GM12878 (cell line): ENCODE results near the gene ANTXR2. TPM values are rescaled to one million over a fixed set of nuclear protein-coding genes. Genes with fewer than 3 reads are reported as not detected.

ENCODE experiments used
- ATAC-seq: fragments of 200-7000 bp; cut with Tn5 transposase; 3 replicates; pipeline ENCODE4 v1.9.1; 2020; ENCODE audit warnings: mild to moderate bottlenecking, moderate library complexity
- BruUV-seq: library from RNA; stranded (reverse); fragments of 400-500 nt; replicated peaks from 2 replicates; lab custom pipeline; 2021; lab: Mats Ljungman, UMichigan
- CTCF ChIA-PET: fragments of 300-600 bp; sonication (Branson Sonifier 250); formaldehyde crosslinking; extraction: SDS; loops from one replicate; lab custom pipeline; 2021; ENCODE audit warnings: inconsistent platforms; lab: Yijun Ruan, JAX
- POLR2A ChIA-PET: fragments of 350-600 bp; formaldehyde crosslinking; extraction: SDS; loops from one replicate; lab custom pipeline; 2021; ENCODE audit warnings: inconsistent platforms; lab: Charles Lee
- RAD21 ChIA-PET: fragments of 300-600 bp; sonication (Branson Sonifier 250); formaldehyde crosslinking; loops from one replicate; lab custom pipeline; 2023; ENCODE audit warnings: antibody characterized with exemption; ENCODE audit not compliant: unreplicated experiment; lab: Charles Lee
- SMC1A ChIA-PET: fragments of 300-600 bp; sonication (Branson Sonifier 250); formaldehyde crosslinking; loops from one replicate; lab custom pipeline; 2023; ENCODE audit not compliant: unreplicated experiment, uncharacterized antibody; lab: Charles Lee
- DNase-seq: peaks from one replicate; pipeline ENCODE4 v3.0.0-alpha.2; 2011; ENCODE audit warnings: low read depth, low spot score
- FAIRE-seq: peaks from 3 replicates; lab custom pipeline; 2011; peaks lifted over from hg19 to GRCh38; lab: Jason Lieb, UNC
- H2AFZ ChIP-seq: 2 replicates; pipeline ENCODE4 v1.6.0; 2011; ENCODE audit warnings: low read depth, low read length, control low read depth; ENCODE audit not compliant: control insufficient read depth
- H3K27ac ChIP-seq: 2 replicates; pipeline ENCODE4 v1.5.1; 2011; ENCODE audit warnings: control low read depth; ENCODE audit not compliant: control insufficient read depth, insufficient read depth
- H3K27me3 ChIP-seq, 2 experiments: replicated peaks in 1 of 2; 2 replicates each; pipeline versions ENCODE4 v1.6.0 to v1.6.1; 2011; ENCODE audit warnings: low read length in 1 of 2; ENCODE audit not compliant: control insufficient read depth in 2 of 2, insufficient read depth in 2 of 2
- H3K36me3 ChIP-seq, 2 experiments: 2 replicates each; pipeline ENCODE4 v1.5.1; 2011; ENCODE audit warnings: low read length in 1 of 2; ENCODE audit not compliant: control insufficient read depth in 2 of 2, insufficient read depth in 2 of 2
- H3K4me1 ChIP-seq: 2 replicates; pipeline ENCODE4 v1.6.1; 2011; ENCODE audit warnings: mild to moderate bottlenecking, low read length, moderate library complexity, mixed read lengths; ENCODE audit not compliant: control insufficient read depth, insufficient read depth
- H3K4me2 ChIP-seq: 2 replicates; pipeline ENCODE4 v1.6.0; 2011; ENCODE audit warnings: control low read depth; ENCODE audit not compliant: control insufficient read depth, insufficient read depth
- H3K4me3 ChIP-seq: fragments of 200-600 bp; sonication (generic); 2 replicates; pipeline ENCODE4 v1.5.1; 2016
- H3K79me2 ChIP-seq: 2 replicates; pipeline ENCODE4 v1.6.0; 2011; ENCODE audit warnings: low read length; ENCODE audit not compliant: control insufficient read depth, insufficient read depth
- H3K9ac ChIP-seq: 2 replicates; pipeline ENCODE4 v1.8.0; 2011; ENCODE audit warnings: low read length, control low read depth, mixed read lengths; ENCODE audit not compliant: control insufficient read depth, insufficient read depth
- H3K9me3 ChIP-seq: replicated peaks from 3 replicates; pipeline ENCODE4 v1.5.1; 2011; ENCODE audit warnings: mild to moderate bottlenecking, low read length; ENCODE audit not compliant: control insufficient read depth, insufficient read depth
- H4K20me1 ChIP-seq: 2 replicates; pipeline ENCODE4 v1.6.0; 2011; ENCODE audit not compliant: control insufficient read depth, insufficient read depth
- BMI1 ChIP-seq: fragments of 450-650 bp; IDR thresholded peaks from 2 replicates; pipeline ENCODE4 v1.6.1; 2016; ENCODE audit warnings: mild to moderate bottlenecking, moderate library complexity, borderline replicate concordance
- HCFC1 ChIP-seq: fragments of 150-350 bp; IDR thresholded peaks from 2 replicates; pipeline ENCODE4 v1.6.1; 2014; ENCODE audit warnings: low read length
- MTA2 ChIP-seq: fragments of 450-650 bp; IDR thresholded peaks from 2 replicates; pipeline ENCODE4 v1.6.1; 2016; ENCODE audit warnings: low read depth, mild to moderate bottlenecking, moderate library complexity
- NR2C1 ChIP-seq: fragments of 450-650 bp; IDR thresholded peaks from 2 replicates; pipeline ENCODE4 v1.6.1; 2017; ENCODE audit warnings: antibody characterized with exemption, mild to moderate bottlenecking, moderate library complexity
- RFX5 ChIP-seq: IDR thresholded peaks from 2 replicates; pipeline ENCODE4 v1.6.1; 2011; ENCODE audit warnings: low read depth, low read length, improper control_type of control experiment
- STAT1 ChIP-seq: fragments of 450-650 bp; conservative IDR thresholded peaks from 2 replicates; pipeline ENCODE4 v1.6.1; 2014; ENCODE audit warnings: antibody characterized with exemption, mild to moderate bottlenecking
- TCF7 ChIP-seq: IDR thresholded peaks from 2 replicates; pipeline ENCODE4 v1.6.1; 2014; ENCODE audit warnings: antibody characterized with exemption, borderline replicate concordance
- in situ Hi-C: fragments of 300-500 bp; cut with MboI; formaldehyde crosslinking; loops from 9 replicates; pipeline ENCODE4 v1.14.3; 2018; ENCODE audit warnings: mixed read lengths
- intact Hi-C: fragments of 100-400 bp; cut with micrococcal nuclease; formaldehyde crosslinking; loops from one replicate; pipeline ENCODE4 v1.14.2; 2022; ENCODE audit not compliant: unreplicated experiment
- polyA plus RNA-seq, 11 experiments: library from polyadenylated mRNA; depleted of rRNA in 4 of 11; unstranded in 6 of 11; stranded (reverse) in 5 of 11; fragments of >200 nt; fragmentation: Nextera tagmentation in 4 of 11; fragmentation: Illumina TruSeq in 1 of 11; extraction: Ambion mirVana in 4 of 11; extraction: Trizol in 1 of 11; gene quantifications; 1 replicate in 1 of 11; 2 replicates in 10 of 11; pipeline versions ENCODE4 v1.2.1 to v1.2.3, GENCODE V29; 2011 to 2016; ENCODE audit warnings: inconsistent platforms in 2 of 11, missing spikeins in 2 of 11, low read depth in 1 of 11
- total RNA-seq, 4 experiments: library from RNA; depleted of rRNA in 3 of 4; stranded (reverse); fragments of >200 nt in 3 of 4; fragmentation: Illumina TruSeq in 1 of 4; extraction: Trizol in 1 of 4; gene quantifications; 2 replicates each; pipeline versions ENCODE4 v1.2.1 to v1.2.3, GENCODE V29; 2013 to 2021
- TF ChIP-seq, protein P1 (sequence below): IDR thresholded peaks from 2 replicates; pipeline ENCODE4 v1.6.1; 2011; ENCODE audit warnings: mild to moderate bottlenecking, low read depth, low read length, moderate library complexity; ENCODE audit not compliant: insufficient replicate concordance

The ANTXR2 gene
- total and polyA plus RNA-seq, 10 of the 15 experiments (the other 5 are each of a cell fraction or from before 2014, with no cell fraction given): 1.4 to 8.9 (median 5.7) TPM

DNA sequence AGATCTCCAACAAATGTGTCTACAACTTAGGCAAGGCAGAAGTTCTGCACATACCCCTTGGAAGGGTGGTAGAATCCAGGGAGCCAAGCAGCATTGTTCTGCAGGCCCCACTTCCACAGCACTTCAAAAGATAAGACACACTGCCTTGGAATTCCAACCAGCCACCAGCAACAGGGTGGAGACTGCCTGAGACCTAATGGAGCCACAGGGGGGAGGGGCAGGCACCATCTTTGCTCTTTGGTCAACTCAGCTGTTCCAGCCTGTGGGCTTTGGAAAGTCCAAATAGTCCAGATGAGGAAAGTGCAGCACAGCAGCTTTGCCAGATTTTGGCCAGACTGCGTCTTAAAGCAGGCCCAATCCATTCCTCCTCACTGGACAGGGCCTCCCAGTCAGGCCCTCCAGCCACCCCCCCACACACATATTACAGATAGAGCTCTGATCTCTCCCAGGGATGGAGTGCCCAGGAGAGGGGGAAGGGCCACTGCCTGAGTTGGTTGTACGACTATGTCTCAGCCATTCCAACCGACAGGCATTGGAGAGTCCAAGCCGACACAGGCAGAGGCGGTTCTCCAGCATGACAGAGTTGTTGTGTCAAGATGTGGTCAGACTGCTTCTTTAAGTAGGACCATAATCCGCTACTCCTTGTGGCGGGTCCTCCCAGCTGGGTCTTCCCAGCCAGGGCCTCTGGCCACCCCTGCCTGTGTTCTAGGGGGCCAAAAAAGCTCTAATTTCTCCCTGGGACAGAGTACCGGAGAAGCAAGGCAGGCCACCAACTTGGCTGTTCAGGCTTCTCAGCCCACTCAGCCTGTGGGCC lies 42.5 kb upstream of the ANTXR2 start (continued):
- TF ChIP-seq, protein P1, sequence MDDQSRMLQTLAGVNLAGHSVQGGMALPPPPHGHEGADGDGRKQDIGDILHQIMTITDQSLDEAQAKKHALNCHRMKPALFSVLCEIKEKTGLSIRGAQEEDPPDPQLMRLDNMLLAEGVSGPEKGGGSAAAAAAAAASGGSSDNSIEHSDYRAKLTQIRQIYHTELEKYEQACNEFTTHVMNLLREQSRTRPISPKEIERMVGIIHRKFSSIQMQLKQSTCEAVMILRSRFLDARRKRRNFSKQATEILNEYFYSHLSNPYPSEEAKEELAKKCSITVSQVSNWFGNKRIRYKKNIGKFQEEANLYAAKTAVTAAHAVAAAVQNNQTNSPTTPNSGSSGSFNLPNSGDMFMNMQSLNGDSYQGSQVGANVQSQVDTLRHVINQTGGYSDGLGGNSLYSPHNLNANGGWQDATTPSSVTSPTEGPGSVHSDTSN: no peak
- no peak for TF ChIP-seq TCF7
- no peak for TF ChIP-seq NR2C1

DNA sequence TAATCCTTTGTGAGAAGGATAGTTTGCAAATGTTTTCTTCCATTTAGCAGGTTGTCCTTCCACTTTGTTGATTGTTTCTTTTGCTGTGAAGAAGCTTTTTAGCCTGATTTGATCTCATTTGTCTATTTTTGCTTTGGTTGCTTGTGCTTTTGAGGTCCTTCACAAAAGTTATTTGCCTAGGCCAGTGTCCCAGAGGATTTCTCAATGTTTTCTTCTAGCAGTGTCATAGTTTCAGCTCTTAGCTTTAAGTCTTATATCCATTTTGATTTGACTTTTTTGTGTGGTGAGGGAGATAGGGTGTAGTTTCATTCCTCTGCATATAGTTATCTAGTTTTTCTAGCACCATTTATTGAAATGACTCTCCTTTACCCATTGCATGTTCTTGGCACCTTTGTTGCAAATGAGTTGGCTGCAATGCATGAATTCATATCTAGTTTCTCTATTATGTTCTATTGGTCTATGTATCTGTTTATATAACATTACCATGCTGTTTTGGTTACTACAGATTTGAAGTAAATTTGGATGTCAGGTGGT lies 41.8 kb upstream of the ANTXR2 start:
- no peak overlapping the region for H3K27ac ChIP-seq
- DNase-seq (no peak), FAIRE-seq (no peak), ATAC-seq (no peak)
- H3K9ac ChIP-seq: no peak overlapping the region
- no peak overlapping the region for H3K4me3 ChIP-seq
- no peak overlapping the region for H3K4me2 ChIP-seq
- ChIA-PET CTCF (no interaction called here), RAD21 (no interaction called here), SMC1A (no interaction called here), POLR2A (no interaction called here)
- no peaks in the 10 kb centered on the region for H3K36me3 ChIP-seq
- no peaks in the 10 kb centered on the region for H4K20me1 ChIP-seq
- TF ChIP-seq MTA2 (no peak), STAT1 (no peak), HCFC1 (no peak), BMI1 (no peak), RFX5 (no peak)
- no peaks in the 10 kb centered on the region; the same call in 2 of the 3 replicates for H3K9me3 ChIP-seq
- H3K4me1 ChIP-seq: no peaks in the 10 kb centered on the region
- in situ Hi-C loops (no loop called here), intact Hi-C loops (no loop called here)
- no peak overlapping the region for H2AFZ ChIP-seq
- no TSS peak for BruUV-seq
- H3K79me2 ChIP-seq: no peaks in the 10 kb centered on the region
- no peaks in the 10 kb centered on the region for H3K27me3 ChIP-seq
